ENCODE measurements around the gene DENND4A. TPM values are rescaled to one million over a fixed set of nuclear protein-coding genes. Genes with fewer than 3 reads are reported as not detected.

Gene DENND4A
- total and polyA plus RNA-seq, 11 donors = 2.7 to 26.6 (median 15.1) TPM

DNA sequence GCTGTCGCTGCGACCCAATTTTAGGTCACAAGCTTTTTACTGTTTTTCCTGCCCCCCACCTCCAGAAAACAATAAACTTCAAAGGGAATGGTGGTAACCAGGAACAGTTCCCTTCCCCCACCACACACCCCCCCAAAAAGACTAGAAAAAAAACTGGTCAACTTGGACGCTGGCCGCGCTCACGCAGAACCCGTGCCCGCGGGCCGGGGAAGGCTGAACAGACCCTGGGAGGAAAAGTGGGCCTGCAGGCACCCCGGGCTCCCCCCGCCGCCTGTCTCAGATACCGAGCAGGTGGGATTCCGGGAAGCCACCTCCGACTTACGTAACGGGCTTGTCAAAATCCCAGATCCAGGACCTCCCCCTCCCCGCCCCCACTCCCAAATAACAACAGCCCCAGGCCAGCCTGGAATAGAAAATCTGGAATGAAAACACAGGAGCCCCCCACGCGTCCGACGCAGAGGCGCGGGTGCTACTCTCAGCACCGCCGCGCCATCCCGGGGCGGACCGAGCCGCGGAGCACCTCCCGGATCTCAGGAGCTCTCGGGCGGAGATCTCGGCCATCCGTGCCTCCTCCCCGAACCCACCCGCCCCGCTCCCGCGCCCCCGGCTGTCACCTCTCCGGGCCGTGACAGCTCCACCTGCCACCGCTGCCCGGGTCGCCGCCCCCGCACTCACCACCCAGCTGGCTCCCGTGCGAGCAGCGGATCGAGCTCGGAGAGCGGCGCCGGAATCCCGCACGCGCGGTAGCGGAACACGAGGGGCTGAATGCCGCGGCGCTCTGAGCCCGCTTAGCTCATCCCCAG, 557 bp downstream of the DENND4A start:
- peaks cover 0 to 56% (median 14%) of the 10 kb centered on the region in 12 donors for H3K4me1 ChIP-seq
- H3K27me3 ChIP-seq = no peaks in the 10 kb centered on the region
- no peak for TF ChIP-seq POLR2A (IDR thresholded peaks at IDR 0.05)
- TF ChIP-seq, protein P1, sequence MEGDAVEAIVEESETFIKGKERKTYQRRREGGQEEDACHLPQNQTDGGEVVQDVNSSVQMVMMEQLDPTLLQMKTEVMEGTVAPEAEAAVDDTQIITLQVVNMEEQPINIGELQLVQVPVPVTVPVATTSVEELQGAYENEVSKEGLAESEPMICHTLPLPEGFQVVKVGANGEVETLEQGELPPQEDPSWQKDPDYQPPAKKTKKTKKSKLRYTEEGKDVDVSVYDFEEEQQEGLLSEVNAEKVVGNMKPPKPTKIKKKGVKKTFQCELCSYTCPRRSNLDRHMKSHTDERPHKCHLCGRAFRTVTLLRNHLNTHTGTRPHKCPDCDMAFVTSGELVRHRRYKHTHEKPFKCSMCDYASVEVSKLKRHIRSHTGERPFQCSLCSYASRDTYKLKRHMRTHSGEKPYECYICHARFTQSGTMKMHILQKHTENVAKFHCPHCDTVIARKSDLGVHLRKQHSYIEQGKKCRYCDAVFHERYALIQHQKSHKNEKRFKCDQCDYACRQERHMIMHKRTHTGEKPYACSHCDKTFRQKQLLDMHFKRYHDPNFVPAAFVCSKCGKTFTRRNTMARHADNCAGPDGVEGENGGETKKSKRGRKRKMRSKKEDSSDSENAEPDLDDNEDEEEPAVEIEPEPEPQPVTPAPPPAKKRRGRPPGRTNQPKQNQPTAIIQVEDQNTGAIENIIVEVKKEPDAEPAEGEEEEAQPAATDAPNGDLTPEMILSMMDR (IDR thresholded peaks at IDR 0.05) = no peak
- DNase-seq = peak; percentile 65 to 71 (median 67)
- H3K27ac ChIP-seq = peak overlapping the region; percentile 84 to 99 (median 94)
- peak overlapping the region; percentile 57 to 97 (median 84) for H3K4me3 ChIP-seq
- ATAC-seq = peak in 3 of 4 donors; percentile 16 to 66 (median 59)
- WGBS, 4 donors = 0 to 1% (median 0%) methylated on average over 26 to 69 of the region's 69 CpGs
- no peaks in the 10 kb centered on the region for H3K36me3 ChIP-seq
- no peaks in the 10 kb centered on the region for H3K9me3 ChIP-seq
- intact Hi-C loops (cut with DNase I) = loop anchor here in 7 of 10 donors (1.0 to 10.0 kb wide), 7 partner anchors 41 to 78 kb away; partner anchors contain the start of gene RAB11A (in 3 of the 7)

DNA sequence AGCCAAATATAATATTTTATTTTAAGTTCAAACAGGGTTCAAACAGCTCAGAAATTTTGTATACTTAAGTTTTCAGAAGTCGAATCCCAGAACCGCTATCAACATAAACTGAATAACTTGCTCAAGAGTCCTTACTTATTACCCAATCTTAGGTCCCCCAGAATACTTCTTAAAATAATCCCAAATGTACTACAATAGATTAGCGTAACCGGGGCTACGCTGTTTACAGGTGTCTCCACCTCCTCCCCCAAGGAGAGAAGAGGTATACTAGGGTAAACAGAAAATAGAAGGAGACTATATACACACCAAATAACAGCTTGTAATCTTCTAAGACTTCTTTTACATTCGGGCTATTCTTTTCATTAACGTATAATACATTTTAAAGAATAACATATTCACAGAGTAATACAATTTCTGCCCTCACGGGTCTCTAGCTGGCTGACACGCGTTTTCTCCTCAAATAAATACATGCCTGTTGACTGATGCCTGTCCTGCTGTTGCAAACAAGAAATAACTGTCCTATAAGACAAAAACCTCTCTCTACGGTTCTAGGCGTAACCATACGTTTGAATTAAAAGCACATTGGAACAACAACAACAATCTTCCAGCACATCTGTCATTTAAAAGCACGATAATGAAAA, 1.3 kb downstream of the DENND4A start:
- Histone ChIP-seq H3K27me3 (no peaks in the 10 kb centered on the region), H3K27ac (peak overlapping the region; percentile 84 to 99 (median 94)), H3K9me3 (no peaks in the 10 kb centered on the region), H3K4me1 (peaks cover 0 to 55% (median 13%) of the 10 kb centered on the region in 12 donors), H3K4me3 (peak overlapping the region; percentile 57 to 97 (median 84)), H3K36me3 (no peaks in the 10 kb centered on the region)
- DNase-seq (no peak), ATAC-seq (no peak)
- 9 to 12% (median 9%) methylated on average over 14 of the region's 14 CpGs for WGBS, 4 donors
- intact Hi-C loops (cut with DNase I) = loop anchor here in 5 of 10 donors (5.0 to 10.0 kb wide), 4 partner anchors 41 to 76 kb away; partner anchors contain the start of gene RAB11A (in 2 of the 5)
- TF ChIP-seq, protein P1 (IDR thresholded peaks at IDR 0.05) = no peak
- TF ChIP-seq POLR2A (IDR thresholded peaks at IDR 0.05) = no peak

DNA sequence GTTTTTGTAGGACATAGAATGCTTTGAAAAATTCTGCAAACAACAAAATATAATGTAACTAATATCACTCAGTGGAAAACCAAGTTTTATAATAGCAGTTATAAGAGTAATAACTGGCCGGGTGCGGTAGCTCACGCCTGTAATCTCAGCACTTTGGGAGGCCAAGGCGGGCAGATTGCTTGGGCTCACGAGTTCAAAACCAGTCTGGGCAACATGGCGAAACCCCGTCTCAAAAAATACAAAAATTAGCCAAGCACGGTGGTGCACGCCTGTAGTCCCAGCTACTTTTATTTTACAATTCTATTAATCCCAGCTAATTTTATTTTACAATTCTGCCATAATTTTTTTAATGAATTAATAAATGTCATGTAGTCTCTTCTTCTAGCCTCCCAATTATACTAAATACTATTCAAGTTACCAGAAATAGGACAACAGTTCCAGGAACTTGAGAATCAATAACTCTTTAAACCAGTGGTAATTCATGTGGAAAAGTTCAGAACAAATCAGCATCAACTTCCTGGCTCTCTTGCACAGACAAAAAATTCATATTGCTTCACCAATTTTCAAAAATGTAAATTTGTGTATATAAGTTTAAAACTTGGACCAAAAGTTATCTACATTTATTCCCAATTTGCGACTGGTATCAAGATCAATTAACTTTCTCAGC, 2.2 kb downstream of the DENND4A start:
- WGBS, 4 donors = 93 to 94% (median 94%) methylated on average over 10 of the region's 10 CpGs
- peaks cover 0 to 3% (median 0%) of the 10 kb centered on the region in 9 donors for H3K36me3 ChIP-seq
- no peak for ATAC-seq
- H3K27ac ChIP-seq = peak overlapping the region in 1 of 12 donors; percentile 98
- DNase-seq = no peak
- H3K27me3 ChIP-seq = no peaks in the 10 kb centered on the region
- TF ChIP-seq, protein P1 (IDR thresholded peaks at IDR 0.05) = no peak
- no peak for TF ChIP-seq POLR2A (IDR thresholded peaks at IDR 0.05)
- H3K4me1 ChIP-seq = peaks cover 0 to 55% (median 13%) of the 10 kb centered on the region in 12 donors
- H3K9me3 ChIP-seq = no peaks in the 10 kb centered on the region
- peak overlapping the region in 5 of 12 donors; percentile 2 to 97 (median 90) for H3K4me3 ChIP-seq
- intact Hi-C loops (cut with DNase I) = loop anchor here in 5 of 10 donors (5.0 to 10.0 kb wide), 4 partner anchors 42 to 77 kb away; partner anchors contain the start of gene RAB11A (in 2 of the 5)
